Retinal pigment epithelial cell (primary cell): ENCODE results near the gene HSPB1.

ENCODE experiments used
- DNase-seq: peaks from one replicate; pipeline ENCODE4 v3.0.0-alpha.2; 2010; ENCODE audit warnings: low read depth
- H3K4me3 ChIP-seq: 2 replicates; pipeline ENCODE4 v1.5.1; 2011; ENCODE audit warnings: mild to moderate bottlenecking, low read length, control low read depth, moderate library complexity
- TF ChIP-seq, protein P1 (sequence below): conservative IDR thresholded peaks from 2 replicates; pipeline ENCODE4 v1.5.1; 2011; ENCODE audit warnings: low read depth, low read length, control low read depth, inconsistent platforms

Gene HSPB1

DNA sequence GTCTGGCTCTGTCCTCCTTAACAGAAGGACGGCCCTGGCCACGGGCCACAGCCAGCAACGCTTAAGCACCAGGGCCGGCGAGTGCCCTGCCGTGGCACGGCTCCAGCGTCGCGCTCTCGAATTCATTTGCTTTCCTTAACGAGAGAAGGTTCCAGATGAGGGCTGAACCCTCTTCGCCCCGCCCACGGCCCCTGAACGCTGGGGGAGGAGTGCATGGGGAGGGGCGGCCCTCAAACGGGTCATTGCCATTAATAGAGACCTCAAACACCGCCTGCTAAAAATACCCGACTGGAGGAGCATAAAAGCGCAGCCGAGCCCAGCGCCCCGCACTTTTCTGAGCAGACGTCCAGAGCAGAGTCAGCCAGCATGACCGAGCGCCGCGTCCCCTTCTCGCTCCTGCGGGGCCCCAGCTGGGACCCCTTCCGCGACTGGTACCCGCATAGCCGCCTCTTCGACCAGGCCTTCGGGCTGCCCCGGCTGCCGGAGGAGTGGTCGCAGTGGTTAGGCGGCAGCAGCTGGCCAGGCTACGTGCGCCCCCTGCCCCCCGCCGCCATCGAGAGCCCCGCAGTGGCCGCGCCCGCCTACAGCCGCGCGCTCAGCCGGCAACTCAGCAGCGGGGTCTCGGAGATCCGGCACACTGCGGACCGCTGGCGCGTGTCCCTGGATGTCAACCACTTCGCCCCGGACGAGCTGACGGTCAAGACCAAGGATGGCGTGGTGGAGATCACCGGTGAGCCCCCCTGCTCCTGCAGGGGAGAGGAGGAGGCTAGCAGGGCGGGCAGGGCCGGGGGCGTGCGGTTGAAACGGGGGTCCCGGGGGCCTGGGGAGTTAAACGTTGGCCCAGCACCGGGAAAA is at the start of gene HSPB1:
Gene HSPB1, plus strand, starts transcription at position 327 of the 855 bp plus-strand sequence. Its CDS starts 40 bp downstream, at position 367.
- TF ChIP-seq, protein P1, sequence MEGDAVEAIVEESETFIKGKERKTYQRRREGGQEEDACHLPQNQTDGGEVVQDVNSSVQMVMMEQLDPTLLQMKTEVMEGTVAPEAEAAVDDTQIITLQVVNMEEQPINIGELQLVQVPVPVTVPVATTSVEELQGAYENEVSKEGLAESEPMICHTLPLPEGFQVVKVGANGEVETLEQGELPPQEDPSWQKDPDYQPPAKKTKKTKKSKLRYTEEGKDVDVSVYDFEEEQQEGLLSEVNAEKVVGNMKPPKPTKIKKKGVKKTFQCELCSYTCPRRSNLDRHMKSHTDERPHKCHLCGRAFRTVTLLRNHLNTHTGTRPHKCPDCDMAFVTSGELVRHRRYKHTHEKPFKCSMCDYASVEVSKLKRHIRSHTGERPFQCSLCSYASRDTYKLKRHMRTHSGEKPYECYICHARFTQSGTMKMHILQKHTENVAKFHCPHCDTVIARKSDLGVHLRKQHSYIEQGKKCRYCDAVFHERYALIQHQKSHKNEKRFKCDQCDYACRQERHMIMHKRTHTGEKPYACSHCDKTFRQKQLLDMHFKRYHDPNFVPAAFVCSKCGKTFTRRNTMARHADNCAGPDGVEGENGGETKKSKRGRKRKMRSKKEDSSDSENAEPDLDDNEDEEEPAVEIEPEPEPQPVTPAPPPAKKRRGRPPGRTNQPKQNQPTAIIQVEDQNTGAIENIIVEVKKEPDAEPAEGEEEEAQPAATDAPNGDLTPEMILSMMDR = no peak
- DNase-seq = no peak
- H3K4me3 ChIP-seq = peak within 1 kb of the TSS; percentile 87

GRCh38 chr7:76254781-76255180 is 47.7 kb upstream of the HSPB1 start:
- TF ChIP-seq, protein P1 = no peak
- H3K4me3 ChIP-seq = no peak overlapping the region
- DNase-seq = no peak

- no peak for DNase-seq
Observed at GRCh38 chr7:76257973-76258372, 44.5 kb upstream of the HSPB1 start.

DNA sequence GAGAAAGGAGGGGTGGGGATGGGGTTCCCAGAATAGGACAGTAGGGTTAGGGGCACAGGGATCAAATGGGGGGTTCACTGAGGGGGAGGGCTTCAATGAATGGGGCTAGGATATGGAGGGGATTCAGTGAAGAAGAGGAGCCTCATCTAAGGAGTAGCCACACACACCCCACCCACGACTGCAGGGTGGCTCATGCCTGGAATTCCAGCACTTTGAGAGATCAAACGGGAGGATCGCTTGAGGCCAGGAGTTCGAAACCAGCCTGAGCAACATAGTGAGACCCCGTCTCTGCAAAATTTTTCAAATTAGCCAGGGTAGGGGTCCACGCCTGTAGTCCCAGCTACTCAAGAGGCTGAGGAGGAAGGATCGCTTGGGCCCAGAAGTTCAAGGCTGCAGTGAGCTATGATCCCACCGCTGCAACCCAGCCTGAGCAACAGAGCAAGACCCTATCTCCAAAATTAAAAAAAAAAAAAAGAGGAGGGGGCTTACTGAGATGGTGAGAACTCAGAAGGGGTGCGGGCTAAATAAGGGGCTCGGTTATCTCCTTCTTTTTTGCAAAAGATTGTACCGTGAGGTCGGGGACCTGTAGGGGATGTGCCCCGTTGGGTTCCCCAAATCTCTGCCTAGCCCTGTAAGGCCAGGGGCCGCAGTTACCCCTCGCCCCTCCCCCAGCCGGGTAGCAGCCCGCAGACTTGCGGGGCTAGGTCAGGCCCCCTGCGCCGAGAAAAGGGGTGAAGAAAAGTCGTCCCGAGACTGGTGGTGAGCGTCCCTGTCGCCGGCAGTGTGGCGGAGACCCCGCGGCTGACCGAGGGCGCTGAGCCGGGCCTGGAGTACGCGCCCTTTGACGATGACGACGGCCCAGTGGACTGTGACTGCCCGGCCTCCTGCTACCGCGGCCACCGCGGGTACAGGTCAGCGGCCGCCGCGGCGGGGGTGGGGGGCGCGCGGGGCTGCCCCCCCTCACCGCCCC is 43.1 kb upstream of the HSPB1 start:
- no peak overlapping the region for H3K4me3 ChIP-seq

More at GRCh38 chr7:76257973-76258372, 44.5 kb upstream of the HSPB1 start:
- no peak overlapping the region for H3K4me3 ChIP-seq
- TF ChIP-seq, protein P1 = no peak

GRCh38 chr7:76260171-76260703 is 42.2 kb upstream of the HSPB1 start:
- H3K4me3 ChIP-seq = peak overlapping the region; percentile 12
- DNase-seq = no peak

More for the DNA sequence above, 43.1 kb upstream of the HSPB1 start:
- TF ChIP-seq, protein P1 = no peak
- no peak for DNase-seq

GRCh38 chr7:76261329-76261728 is 41.1 kb upstream of the HSPB1 start:
- TF ChIP-seq, protein P1 = no peak
- no peak overlapping the region for H3K4me3 ChIP-seq
- DNase-seq = no peak

More at GRCh38 chr7:76260171-76260703, 42.2 kb upstream of the HSPB1 start:
- TF ChIP-seq, protein P1 = no peak
